Dorsolateral prefrontal cortex (tissue), 118 donors: ENCODE data around the gene C10orf95. TPM values are rescaled to one million over a fixed set of nuclear protein-coding genes. Genes with fewer than 3 reads are reported as not detected.

ENCODE experiments used
- microRNA-seq, 43 experiments: library from miRNA; unstranded; fragments of <30 nt; microRNA quantifications; one replicate each; pipeline ENCODE4 v1.2.0, GENCODE V29; 2022
- total RNA-seq, 120 experiments: library from RNA; stranded (reverse); gene quantifications; one replicate each; pipeline versions ENCODE4 v1.2.3 to v1.2.4, GENCODE V29; 2022

Gene C10orf95
- total RNA-seq, 120 experiments from 2014 or later: 0.26 to 1.3 (median 0.45) TPM; not detected in 62

Small RNA genes lying within 50 kb of the gene (microRNA-seq; reads per million reads assigned to microRNA genes)
- gene MIR146B: 279 to 3,404 (median 1,413) reads per million in 43 experiments

Other genes starting within 250 kb of the C10orf95 start
- gene ELOVL3, start 225.2 kb downstream of the C10orf95 start, total RNA-seq: 1 to 10 TPM in 10 of 120 experiments, under 1 TPM in 67, not detected in 43; 0.22 to 1.8 (median 0.62) TPM
- gene PITX3, start 210.0 kb downstream of the C10orf95 start, total RNA-seq: under 1 TPM in 3 of 120 experiments, not detected in 117; 0.41 to 0.43 (median 0.41) TPM
- 10 to 100 TPM; 42.4 to 69.4 (median 57.9) TPM for gene GBF1, start 206.0 kb downstream of the C10orf95 start, total RNA-seq
- 10 to 100 TPM in 45 of 120 experiments, 1 to 10 TPM in 75; 3.3 to 26.3 (median 8.5) TPM for gene NFKB2, start 55.8 kb downstream of the C10orf95 start, total RNA-seq
- 100 to 1,000 TPM in 119 of 120 experiments, 10 to 100 TPM in 1; 92.5 to 483 (median 306) TPM for gene PSD, start 32.8 kb downstream of the C10orf95 start, total RNA-seq
- gene FBXL15, start 30.7 kb downstream of the C10orf95 start, total RNA-seq: 10 to 100 TPM; 13.9 to 50.1 (median 32.5) TPM
- 100 to 1,000 TPM in 6 of 120 experiments, 10 to 100 TPM in 114; 53.3 to 107 (median 81.5) TPM for gene CUEDC2, start 19.0 kb downstream of the C10orf95 start, total RNA-seq
- gene ACTR1A, start 51.2 kb upstream of the C10orf95 start, total RNA-seq: 100 to 1,000 TPM; 106 to 185 (median 154) TPM
- gene SUFU, start 52.4 kb upstream of the C10orf95 start, total RNA-seq: 10 to 100 TPM in 119 of 120 experiments, 1 to 10 TPM in 1; 9.6 to 23.5 (median 14.8) TPM
- gene TRIM8, start 192.9 kb upstream of the C10orf95 start, total RNA-seq: 100 to 1,000 TPM in 118 of 120 experiments, 10 to 100 TPM in 2; 95.2 to 308 (median 133) TPM